Panc1 (cell line): Measurements from ENCODE around the gene PDSS1. TPM values are rescaled to one million over a fixed set of nuclear protein-coding genes. Genes with fewer than 3 reads are reported as not detected.
A peak's percentile ranks its signal among the peaks of the same experiment; 100 is the strongest.
"Not testable (repeated sequence)": the region's sequence is repeated elsewhere in the genome, so short reads cannot be mapped to it uniquely, and the experiment has no call there.

Experiments used
- ATAC-seq: fragments of 200-7000 bp; cut with Tn5 transposase; 2 replicates; pipeline ENCODE4 v1.9.1; 2020; ENCODE audit warnings: mild to moderate bottlenecking, moderate library complexity
- BruUV-seq: library from RNA; stranded (reverse); fragments of 400-500 nt; replicated peaks from 2 replicates; lab custom pipeline; 2021; lab: Mats Ljungman, UMichigan
- CTCF ChIA-PET: fragments of 300-600 bp; sonication (Branson Sonifier 250); formaldehyde crosslinking; loops from one replicate; lab custom pipeline; 2022; ENCODE audit warnings: antibody characterized with exemption; lab: Charles Lee
- POLR2A ChIA-PET: fragments of 300-600 bp; sonication (Branson Sonifier 250); formaldehyde crosslinking; loops from one replicate; lab custom pipeline; 2022; ENCODE audit warnings: antibody characterized with exemption; lab: Charles Lee
- DNase-seq: peaks from one replicate; pipeline ENCODE4 v3.0.0-alpha.2; 2010; ENCODE audit warnings: low read depth, low spot score
- H3K27ac ChIP-seq: 2 replicates; pipeline ENCODE4 v1.5.1; 2011; ENCODE audit warnings: mild to moderate bottlenecking, low read length, inconsistent platforms
- H3K27me3 ChIP-seq: fragments of 200-500 bp; sonication (Bioruptor generic); 2 replicates; pipeline ENCODE4 v1.6.0; 2014; ENCODE audit warnings: low read length, inconsistent platforms; ENCODE audit not compliant: control insufficient read depth, insufficient read depth
- H3K36me3 ChIP-seq: fragments of 200-500 bp; sonication (Bioruptor generic); 2 replicates; pipeline ENCODE4 v1.5.1; 2014; ENCODE audit warnings: inconsistent platforms, mild to moderate bottlenecking, low read length, moderate library complexity; ENCODE audit not compliant: control insufficient read depth, insufficient read depth
- H3K4me1 ChIP-seq: 2 replicates; pipeline ENCODE4 v1.5.1; 2011; ENCODE audit warnings: inconsistent platforms, mild to moderate bottlenecking, low read length, moderate library complexity; ENCODE audit not compliant: control insufficient read depth, insufficient read depth
- H3K4me3 ChIP-seq, 2 experiments: 2 replicates each; pipeline ENCODE4 v1.5.1; 2011 to 2012; ENCODE audit warnings: low read depth in 2 of 2, low read length in 2 of 2, mild to moderate bottlenecking in 2 of 2, inconsistent platforms in 1 of 2, moderate library complexity in 1 of 2
- H3K9me3 ChIP-seq: fragments of 200-500 bp; sonication (Bioruptor generic); 2 replicates; pipeline ENCODE4 v1.5.1; 2014; ENCODE audit warnings: low read depth, mild to moderate bottlenecking, inconsistent platforms, low read length, moderate library complexity; ENCODE audit not compliant: control insufficient read depth, insufficient read depth
- CTCF ChIP-seq: fragments of 450-650 bp; IDR thresholded peaks from 2 replicates; pipeline ENCODE4 v1.5.1; 2017; ENCODE audit warnings: mild to moderate bottlenecking
- POLR2AphosphoS5 ChIP-seq: IDR thresholded peaks from 2 replicates; pipeline ENCODE4 v1.6.1; 2012; ENCODE audit warnings: mild to moderate bottlenecking, low read depth, low read length, moderate library complexity
- SIN3A ChIP-seq: IDR thresholded peaks from 2 replicates; pipeline ENCODE4 v1.6.1; 2012; ENCODE audit warnings: low read depth, mild to moderate bottlenecking, low read length, moderate library complexity, borderline replicate concordance; ENCODE audit not compliant: insufficient read depth
- TCF7L2 ChIP-seq: IDR thresholded peaks from 2 replicates; pipeline ENCODE4 v1.6.1; 2011; ENCODE audit warnings: mild to moderate bottlenecking, low read depth, low read length, inconsistent platforms
- in situ Hi-C: cut with HindIII; loops from 2 replicates; pipeline ENCODE4 v1.10.0; 2016; ENCODE audit warnings: low sequenced_read_pairs, low pct_unique_long_range_greater_than_20kb
- intact Hi-C: fragments of 100-400 bp; cut with micrococcal nuclease; formaldehyde crosslinking; loops from one replicate; pipeline ENCODE4 v1.10.0; 2022; ENCODE audit not compliant: unreplicated experiment
- total RNA-seq: library from RNA; stranded (reverse); gene quantifications from one replicate; pipeline ENCODE4 v1.2.1, GENCODE V29; 2021; ENCODE audit not compliant: unreplicated experiment
- TF ChIP-seq, protein P1 (sequence below), 2 experiments: IDR thresholded peaks; 2 replicates each; pipeline ENCODE4 v1.6.1; 2011 to 2012; ENCODE audit warnings: low read depth in 2 of 2, control low read depth in 1 of 2, low read length in 1 of 2, mild to moderate bottlenecking in 1 of 2, moderate library complexity in 1 of 2; ENCODE audit not compliant: insufficient read depth in 1 of 2

Gene PDSS1
- total RNA-seq, 1 experiment from 2014 or later: 7.1 TPM

DNA sequence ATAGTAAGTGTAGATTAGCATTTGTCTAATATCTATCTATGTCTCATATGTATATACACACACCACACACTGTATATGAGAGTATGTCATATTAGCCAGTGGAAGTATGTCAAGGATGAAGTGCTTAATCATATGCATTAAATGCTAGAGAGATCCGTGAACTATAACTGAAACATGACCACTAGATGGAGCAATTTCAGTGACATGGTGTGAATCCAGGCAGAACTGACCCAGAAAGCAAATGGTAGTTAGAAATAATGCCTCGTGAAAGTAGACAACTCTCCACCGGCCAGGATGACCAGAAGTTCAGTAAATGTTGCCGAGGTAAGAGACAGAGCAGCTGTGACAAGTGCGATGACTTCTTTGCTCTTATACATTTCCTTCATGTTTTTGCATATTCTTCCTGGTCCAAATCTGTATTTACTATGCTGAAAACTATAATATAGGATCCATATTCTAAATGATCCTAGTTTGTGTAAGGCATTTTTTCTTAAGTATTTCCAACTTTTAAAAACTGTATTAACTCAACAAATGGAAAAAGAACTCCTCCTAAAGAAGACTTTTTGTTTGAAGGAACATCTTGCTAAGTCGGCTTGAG is 12.7 kb upstream of the PDSS1 start:
- TF ChIP-seq CTCF: peak; percentile 69
- in situ Hi-C loops, H3K27ac ChIP-seq, H3K36me3 ChIP-seq, H3K9me3 ChIP-seq, POLR2A ChIA-PET, CTCF ChIA-PET, BruUV-seq, H3K4me3 ChIP-seq, DNase-seq, H3K27me3 ChIP-seq, H3K4me1 ChIP-seq: not testable (repeated sequence)
- intact Hi-C loops: loop anchor here (5.0 kb wide), 1 partner anchor 198 kb away; no protein-coding TSS in a partner anchor
- ATAC-seq: peak; percentile 91

DNA sequence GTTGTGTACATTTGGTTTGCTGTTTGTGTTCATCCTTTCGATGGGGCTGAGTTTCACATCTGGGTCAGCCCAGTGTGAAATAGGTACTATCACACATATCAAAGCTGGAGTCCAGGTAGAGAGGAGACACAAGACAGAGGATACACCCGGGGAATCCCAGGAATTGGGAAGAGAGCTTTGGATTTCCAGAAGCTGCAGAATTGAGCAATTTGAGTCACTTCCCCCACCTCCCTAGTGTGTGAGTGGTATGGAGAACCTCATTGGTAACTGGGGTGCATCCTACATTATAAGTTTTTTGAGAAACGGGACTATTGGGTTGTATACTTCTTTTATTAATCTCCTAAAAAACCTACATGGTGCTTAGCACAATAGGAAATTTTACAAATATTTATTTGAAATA is 12.1 kb upstream of the PDSS1 start:
- H3K36me3 ChIP-seq: no peaks in the 10 kb centered on the region
- no peaks in the 10 kb centered on the region for H3K27me3 ChIP-seq
- H3K4me3 ChIP-seq: no peak overlapping the region
- ChIA-PET CTCF (no interaction called here), POLR2A (no interaction called here)
- no peaks in the 10 kb centered on the region for H3K4me1 ChIP-seq
- intact Hi-C loops (no loop called here), in situ Hi-C loops (no loop called here)
- no peak for ATAC-seq
- no peak for DNase-seq
- no peaks in the 10 kb centered on the region for H3K9me3 ChIP-seq
- no peak for TF ChIP-seq POLR2AphosphoS5
- TF ChIP-seq, protein P1, sequence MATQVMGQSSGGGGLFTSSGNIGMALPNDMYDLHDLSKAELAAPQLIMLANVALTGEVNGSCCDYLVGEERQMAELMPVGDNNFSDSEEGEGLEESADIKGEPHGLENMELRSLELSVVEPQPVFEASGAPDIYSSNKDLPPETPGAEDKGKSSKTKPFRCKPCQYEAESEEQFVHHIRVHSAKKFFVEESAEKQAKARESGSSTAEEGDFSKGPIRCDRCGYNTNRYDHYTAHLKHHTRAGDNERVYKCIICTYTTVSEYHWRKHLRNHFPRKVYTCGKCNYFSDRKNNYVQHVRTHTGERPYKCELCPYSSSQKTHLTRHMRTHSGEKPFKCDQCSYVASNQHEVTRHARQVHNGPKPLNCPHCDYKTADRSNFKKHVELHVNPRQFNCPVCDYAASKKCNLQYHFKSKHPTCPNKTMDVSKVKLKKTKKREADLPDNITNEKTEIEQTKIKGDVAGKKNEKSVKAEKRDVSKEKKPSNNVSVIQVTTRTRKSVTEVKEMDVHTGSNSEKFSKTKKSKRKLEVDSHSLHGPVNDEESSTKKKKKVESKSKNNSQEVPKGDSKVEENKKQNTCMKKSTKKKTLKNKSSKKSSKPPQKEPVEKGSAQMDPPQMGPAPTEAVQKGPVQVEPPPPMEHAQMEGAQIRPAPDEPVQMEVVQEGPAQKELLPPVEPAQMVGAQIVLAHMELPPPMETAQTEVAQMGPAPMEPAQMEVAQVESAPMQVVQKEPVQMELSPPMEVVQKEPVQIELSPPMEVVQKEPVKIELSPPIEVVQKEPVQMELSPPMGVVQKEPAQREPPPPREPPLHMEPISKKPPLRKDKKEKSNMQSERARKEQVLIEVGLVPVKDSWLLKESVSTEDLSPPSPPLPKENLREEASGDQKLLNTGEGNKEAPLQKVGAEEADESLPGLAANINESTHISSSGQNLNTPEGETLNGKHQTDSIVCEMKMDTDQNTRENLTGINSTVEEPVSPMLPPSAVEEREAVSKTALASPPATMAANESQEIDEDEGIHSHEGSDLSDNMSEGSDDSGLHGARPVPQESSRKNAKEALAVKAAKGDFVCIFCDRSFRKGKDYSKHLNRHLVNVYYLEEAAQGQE (IDR thresholded peaks at IDR 0.05; ENCODE audit: insufficient read depth in 1 of 2, low read depth in 2 of 2, low read length in 1 of 2): no peak
- TF ChIP-seq TCF7L2: no peak
- TF ChIP-seq SIN3A: no peak
- TF ChIP-seq CTCF: no peak
- no TSS peak for BruUV-seq
- H3K27ac ChIP-seq: no peak overlapping the region
